Measurements from ENCODE around the gene KIF25. TPM values are rescaled to one million over a fixed set of nuclear protein-coding genes. Genes with fewer than 3 reads are reported as not detected.

Gene KIF25
- total RNA-seq, 1 experiment from 2014 or later = 0.39 TPM

GRCh38 chr6:167993169-167993568, 4.3 kb upstream of the KIF25 start:
- CTCF ChIA-PET = no interaction called here
- no peak for DNase-seq (ENCODE audit: low spot score)
- POLR2A ChIA-PET (ENCODE audit: low non-redundant PET) = no interaction called here
- H3K27ac ChIP-seq (ENCODE audit: low read depth, low read length, poor library complexity, severe bottlenecking) = no peak overlapping the region
- no peaks in the 10 kb centered on the region for H3K9me3 ChIP-seq (ENCODE audit: low read depth, low read length, poor library complexity, severe bottlenecking)
- no peaks in the 10 kb centered on the region for H3K27me3 ChIP-seq (replicated peaks; ENCODE audit: insufficient read depth, low read depth, low read length, poor library complexity)
- no peak overlapping the region for H3K4me3 ChIP-seq (ENCODE audit: low read depth, low read length, poor library complexity, severe bottlenecking)
- no peaks in the 10 kb centered on the region for H3K36me3 ChIP-seq (ENCODE audit: insufficient read depth, low read length, poor library complexity, severe bottlenecking)
- no peak for TF ChIP-seq EZH2 (IDR thresholded peaks at IDR 0.05; ENCODE audit: borderline replicate concordance, low read depth, low read length, poor library complexity, severe bottlenecking)
- TF ChIP-seq, protein P1, sequence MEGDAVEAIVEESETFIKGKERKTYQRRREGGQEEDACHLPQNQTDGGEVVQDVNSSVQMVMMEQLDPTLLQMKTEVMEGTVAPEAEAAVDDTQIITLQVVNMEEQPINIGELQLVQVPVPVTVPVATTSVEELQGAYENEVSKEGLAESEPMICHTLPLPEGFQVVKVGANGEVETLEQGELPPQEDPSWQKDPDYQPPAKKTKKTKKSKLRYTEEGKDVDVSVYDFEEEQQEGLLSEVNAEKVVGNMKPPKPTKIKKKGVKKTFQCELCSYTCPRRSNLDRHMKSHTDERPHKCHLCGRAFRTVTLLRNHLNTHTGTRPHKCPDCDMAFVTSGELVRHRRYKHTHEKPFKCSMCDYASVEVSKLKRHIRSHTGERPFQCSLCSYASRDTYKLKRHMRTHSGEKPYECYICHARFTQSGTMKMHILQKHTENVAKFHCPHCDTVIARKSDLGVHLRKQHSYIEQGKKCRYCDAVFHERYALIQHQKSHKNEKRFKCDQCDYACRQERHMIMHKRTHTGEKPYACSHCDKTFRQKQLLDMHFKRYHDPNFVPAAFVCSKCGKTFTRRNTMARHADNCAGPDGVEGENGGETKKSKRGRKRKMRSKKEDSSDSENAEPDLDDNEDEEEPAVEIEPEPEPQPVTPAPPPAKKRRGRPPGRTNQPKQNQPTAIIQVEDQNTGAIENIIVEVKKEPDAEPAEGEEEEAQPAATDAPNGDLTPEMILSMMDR (conservative IDR thresholded peaks at IDR 0.05; ENCODE audit: low read depth, low read length) = no peak
- peaks cover 4% of the 10 kb centered on the region for H3K4me1 ChIP-seq (ENCODE audit: insufficient read depth, low read length, poor library complexity, severe bottlenecking)
- intact Hi-C loops (cut with micrococcal nuclease; ENCODE audit: unreplicated experiment) = no loop called here
- no TSS peak for BruUV-seq (replicated peaks)

GRCh38 chr6:167993831-167994230, 3.6 kb upstream of the KIF25 start:
- Histone ChIP-seq H3K4me3 (ENCODE audit: low read depth, low read length, poor library complexity, severe bottlenecking) (no peak overlapping the region), H3K9me3 (ENCODE audit: low read depth, low read length, poor library complexity, severe bottlenecking) (no peaks in the 10 kb centered on the region), H3K27me3 (replicated peaks; ENCODE audit: insufficient read depth, low read depth, low read length, poor library complexity) (no peaks in the 10 kb centered on the region), H3K36me3 (ENCODE audit: insufficient read depth, low read length, poor library complexity, severe bottlenecking) (no peaks in the 10 kb centered on the region), H3K4me1 (ENCODE audit: insufficient read depth, low read length, poor library complexity, severe bottlenecking) (peaks cover 8% of the 10 kb centered on the region), H3K27ac (ENCODE audit: low read depth, low read length, poor library complexity, severe bottlenecking) (no peak overlapping the region)
- intact Hi-C loops (cut with micrococcal nuclease; ENCODE audit: unreplicated experiment) = no loop called here
- no TSS peak for BruUV-seq (replicated peaks)
- DNase-seq (ENCODE audit: low spot score) = no peak
- TF ChIP-seq EZH2 (IDR thresholded peaks at IDR 0.05; ENCODE audit: borderline replicate concordance, low read depth, low read length, poor library complexity, severe bottlenecking) = no peak
- TF ChIP-seq, protein P1 (conservative IDR thresholded peaks at IDR 0.05; ENCODE audit: low read depth, low read length) = no peak
- ChIA-PET POLR2A (ENCODE audit: low non-redundant PET) (interaction anchor here (0.6 kb wide), 1 partner anchor 646 kb away, joined by 3 read pairs; no protein-coding TSS in a partner anchor), CTCF (no interaction called here)

GRCh38 chr6:167995302-167995701, 2.2 kb upstream of the KIF25 start:
- Histone ChIP-seq H3K27me3 (replicated peaks; ENCODE audit: insufficient read depth, low read depth, low read length, poor library complexity) (no peaks in the 10 kb centered on the region), H3K9me3 (ENCODE audit: low read depth, low read length, poor library complexity, severe bottlenecking) (no peaks in the 10 kb centered on the region), H3K36me3 (ENCODE audit: insufficient read depth, low read length, poor library complexity, severe bottlenecking) (no peaks in the 10 kb centered on the region), H3K4me1 (ENCODE audit: insufficient read depth, low read length, poor library complexity, severe bottlenecking) (peaks cover 8% of the 10 kb centered on the region), H3K27ac (ENCODE audit: low read depth, low read length, poor library complexity, severe bottlenecking) (no peak overlapping the region), H3K4me3 (ENCODE audit: low read depth, low read length, poor library complexity, severe bottlenecking) (no peak overlapping the region)
- ChIA-PET POLR2A (ENCODE audit: low non-redundant PET) (no interaction called here), CTCF (no interaction called here)
- DNase-seq (ENCODE audit: low spot score) = no peak
- BruUV-seq (replicated peaks) = no TSS peak
- intact Hi-C loops (cut with micrococcal nuclease; ENCODE audit: unreplicated experiment) = no loop called here
- TF ChIP-seq, protein P1 (conservative IDR thresholded peaks at IDR 0.05; ENCODE audit: low read depth, low read length) = no peak
- no peak for TF ChIP-seq EZH2 (IDR thresholded peaks at IDR 0.05; ENCODE audit: borderline replicate concordance, low read depth, low read length, poor library complexity, severe bottlenecking)
